Ishikawa (cell line): ENCODE measurements around the gene OARD1.

ENCODE experiments used
- CEBPB ChIP-seq: IDR thresholded peaks from 2 replicates; pipeline ENCODE4 v1.6.1; 2012
- CREB1 ChIP-seq: IDR thresholded peaks from 2 replicates; pipeline ENCODE4 v1.6.1; 2012; ENCODE audit warnings: low read depth
- RAD21 ChIP-seq: IDR thresholded peaks from 2 replicates; pipeline ENCODE4 v1.6.1; 2012; ENCODE audit warnings: low read depth
- TAF1 ChIP-seq: IDR thresholded peaks from 2 replicates; pipeline ENCODE4 v1.6.1; 2012; ENCODE audit warnings: low read depth, mild to moderate bottlenecking
- TF ChIP-seq, protein P1 (sequence below): IDR thresholded peaks from 2 replicates; pipeline ENCODE4 v1.6.1; 2012; ENCODE audit warnings: low read depth, mild to moderate bottlenecking
- TF ChIP-seq, protein P2 (sequence below): IDR thresholded peaks from 2 replicates; pipeline ENCODE4 v1.6.1; 2012
- TF ChIP-seq, protein P3 (sequence below): IDR thresholded peaks from 2 replicates; pipeline ENCODE4 v1.6.1; 2012

DNA sequence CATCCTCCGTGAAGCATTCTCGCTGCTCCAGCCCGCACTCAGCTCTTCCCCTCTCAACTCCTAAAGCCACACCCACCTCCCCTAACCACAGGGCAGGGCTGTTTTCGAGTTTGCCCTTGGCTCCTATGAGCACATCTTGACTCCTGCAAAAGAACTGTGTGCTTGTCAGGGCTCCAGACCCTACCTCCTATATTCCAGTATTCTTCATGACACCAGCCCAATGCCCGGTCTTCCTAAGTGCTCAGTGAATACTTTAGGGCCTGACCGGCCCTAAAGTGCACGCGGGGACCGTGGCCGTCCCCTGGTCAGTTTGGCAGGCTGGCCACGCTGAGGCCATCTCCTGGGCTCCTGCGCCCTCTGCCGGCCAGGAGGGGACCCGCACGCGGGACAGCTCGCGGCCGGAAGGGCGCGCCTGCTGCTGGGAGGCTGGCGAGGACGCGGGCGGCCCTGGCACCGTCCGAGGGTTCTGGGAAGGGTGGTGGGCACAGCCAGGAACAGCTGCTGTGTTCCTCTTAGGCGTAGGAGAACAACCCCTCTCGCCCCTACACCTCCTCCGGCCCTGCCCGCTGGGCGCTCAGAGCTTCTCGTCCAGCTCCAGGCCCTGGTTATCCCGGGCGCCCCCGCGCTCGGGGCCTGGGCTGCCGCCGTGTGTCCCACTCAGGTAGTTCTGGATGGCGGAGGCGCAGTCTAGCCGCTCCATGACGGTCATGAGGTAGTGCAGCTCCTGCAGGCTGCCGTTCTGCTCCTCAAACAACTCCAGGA is 44.2 kb downstream of the OARD1 start:
- TF ChIP-seq, protein P1, sequence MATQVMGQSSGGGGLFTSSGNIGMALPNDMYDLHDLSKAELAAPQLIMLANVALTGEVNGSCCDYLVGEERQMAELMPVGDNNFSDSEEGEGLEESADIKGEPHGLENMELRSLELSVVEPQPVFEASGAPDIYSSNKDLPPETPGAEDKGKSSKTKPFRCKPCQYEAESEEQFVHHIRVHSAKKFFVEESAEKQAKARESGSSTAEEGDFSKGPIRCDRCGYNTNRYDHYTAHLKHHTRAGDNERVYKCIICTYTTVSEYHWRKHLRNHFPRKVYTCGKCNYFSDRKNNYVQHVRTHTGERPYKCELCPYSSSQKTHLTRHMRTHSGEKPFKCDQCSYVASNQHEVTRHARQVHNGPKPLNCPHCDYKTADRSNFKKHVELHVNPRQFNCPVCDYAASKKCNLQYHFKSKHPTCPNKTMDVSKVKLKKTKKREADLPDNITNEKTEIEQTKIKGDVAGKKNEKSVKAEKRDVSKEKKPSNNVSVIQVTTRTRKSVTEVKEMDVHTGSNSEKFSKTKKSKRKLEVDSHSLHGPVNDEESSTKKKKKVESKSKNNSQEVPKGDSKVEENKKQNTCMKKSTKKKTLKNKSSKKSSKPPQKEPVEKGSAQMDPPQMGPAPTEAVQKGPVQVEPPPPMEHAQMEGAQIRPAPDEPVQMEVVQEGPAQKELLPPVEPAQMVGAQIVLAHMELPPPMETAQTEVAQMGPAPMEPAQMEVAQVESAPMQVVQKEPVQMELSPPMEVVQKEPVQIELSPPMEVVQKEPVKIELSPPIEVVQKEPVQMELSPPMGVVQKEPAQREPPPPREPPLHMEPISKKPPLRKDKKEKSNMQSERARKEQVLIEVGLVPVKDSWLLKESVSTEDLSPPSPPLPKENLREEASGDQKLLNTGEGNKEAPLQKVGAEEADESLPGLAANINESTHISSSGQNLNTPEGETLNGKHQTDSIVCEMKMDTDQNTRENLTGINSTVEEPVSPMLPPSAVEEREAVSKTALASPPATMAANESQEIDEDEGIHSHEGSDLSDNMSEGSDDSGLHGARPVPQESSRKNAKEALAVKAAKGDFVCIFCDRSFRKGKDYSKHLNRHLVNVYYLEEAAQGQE: no peak
- TF ChIP-seq CREB1: no peak
- no peak for TF ChIP-seq CEBPB
- TF ChIP-seq, protein P2, sequence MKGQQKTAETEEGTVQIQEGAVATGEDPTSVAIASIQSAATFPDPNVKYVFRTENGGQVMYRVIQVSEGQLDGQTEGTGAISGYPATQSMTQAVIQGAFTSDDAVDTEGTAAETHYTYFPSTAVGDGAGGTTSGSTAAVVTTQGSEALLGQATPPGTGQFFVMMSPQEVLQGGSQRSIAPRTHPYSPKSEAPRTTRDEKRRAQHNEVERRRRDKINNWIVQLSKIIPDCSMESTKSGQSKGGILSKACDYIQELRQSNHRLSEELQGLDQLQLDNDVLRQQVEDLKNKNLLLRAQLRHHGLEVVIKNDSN: no peak
- TF ChIP-seq, protein P3, sequence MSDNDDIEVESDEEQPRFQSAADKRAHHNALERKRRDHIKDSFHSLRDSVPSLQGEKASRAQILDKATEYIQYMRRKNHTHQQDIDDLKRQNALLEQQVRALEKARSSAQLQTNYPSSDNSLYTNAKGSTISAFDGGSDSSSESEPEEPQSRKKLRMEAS: peak; percentile 68
- TF ChIP-seq RAD21: peak; percentile 91
- TF ChIP-seq TAF1: no peak
